ENCODE measurements around the gene IP6K1. TPM values are rescaled to one million over a fixed set of nuclear protein-coding genes. Genes with fewer than 3 reads are reported as not detected.
"Not testable (repeated sequence)": the region's sequence is repeated elsewhere in the genome, so short reads cannot be mapped to it uniquely, and the experiment has no call there.

The IP6K1 gene
- total RNA-seq, 2 donors from 2014 or later = 26.3 to 37.2 TPM

DNA sequence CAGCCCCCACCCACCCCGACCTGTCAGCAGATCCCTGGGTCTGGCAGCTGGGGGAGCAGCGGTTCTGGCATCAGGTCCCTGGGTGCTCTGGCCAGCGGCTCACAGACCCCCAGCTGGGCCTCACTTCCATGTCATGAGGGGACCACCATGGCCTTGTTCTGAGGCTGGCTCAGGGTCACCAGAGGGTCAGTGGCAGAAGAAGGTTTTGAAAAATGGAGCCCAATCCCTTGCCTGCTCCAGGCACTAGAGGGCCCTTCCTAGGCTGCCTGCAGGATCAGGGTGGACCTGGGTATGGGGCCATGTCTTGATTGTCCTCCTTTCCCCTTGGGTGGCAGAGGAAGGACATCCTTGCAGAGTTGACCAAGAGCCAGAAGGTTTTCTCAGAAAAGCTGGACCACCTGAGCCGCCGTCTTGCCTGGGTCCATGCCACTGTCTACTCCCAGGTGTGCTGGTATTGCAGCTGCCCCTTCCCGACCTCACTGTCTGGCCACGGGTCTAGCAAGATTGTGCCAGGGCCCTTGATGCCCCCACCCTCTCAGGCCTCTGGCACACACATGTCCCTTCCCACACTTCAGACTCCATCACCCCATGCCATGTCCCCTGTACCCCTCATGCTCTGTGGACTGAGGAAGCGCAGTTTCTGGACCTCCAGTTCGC is 79.8 kb downstream of the IP6K1 start:
- Mint-ChIP-seq H3K4me1 (no peaks in the 10 kb centered on the region), H3K9me3 (no peaks in the 10 kb centered on the region), H3K36me3 (ENCODE audit: low read depth) (peaks cover 23% of the 10 kb centered on the region), H3K4me3 (no peak overlapping the region), H3K27me3 (no peaks in the 10 kb centered on the region), H3K27ac (peak overlapping the region; percentile 18)
- no peak for ATAC-seq (replicated peaks)

DNA sequence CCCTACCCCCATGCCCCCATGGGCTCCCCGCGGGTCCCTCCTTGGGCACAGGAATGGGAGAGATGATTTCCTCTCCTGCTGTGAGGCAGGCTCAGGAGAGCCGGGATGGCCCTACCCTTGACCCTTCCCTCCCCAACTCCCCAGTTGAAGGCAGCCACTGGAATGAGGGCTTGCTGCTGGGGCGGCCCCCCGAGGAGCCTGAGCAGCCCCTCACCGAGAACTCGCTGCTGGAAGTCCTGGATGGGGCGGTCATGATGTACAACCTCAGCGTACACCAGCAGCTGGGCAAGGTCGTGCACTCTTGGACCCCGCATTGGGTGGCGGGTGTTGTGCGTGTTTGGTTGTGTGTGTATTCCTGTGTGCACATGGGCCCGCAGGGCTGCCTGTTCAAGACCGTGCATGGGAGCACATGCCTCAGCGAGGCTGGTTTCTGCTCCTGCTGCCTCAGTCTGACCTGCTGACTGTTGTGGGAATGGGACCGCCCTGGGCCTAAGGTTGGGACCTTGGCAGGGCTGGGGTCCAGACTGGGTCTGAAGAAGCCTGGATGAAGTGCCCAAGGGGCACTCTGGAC is 80.9 kb downstream of the IP6K1 start:
- Mint-ChIP-seq H3K4me3 (no peak overlapping the region), H3K27me3 (no peaks in the 10 kb centered on the region), H3K36me3 (ENCODE audit: low read depth) (peaks cover 23% of the 10 kb centered on the region), H3K4me1 (no peaks in the 10 kb centered on the region), H3K27ac (no peak overlapping the region), H3K9me3 (no peaks in the 10 kb centered on the region)
- no peak for ATAC-seq (replicated peaks)

DNA sequence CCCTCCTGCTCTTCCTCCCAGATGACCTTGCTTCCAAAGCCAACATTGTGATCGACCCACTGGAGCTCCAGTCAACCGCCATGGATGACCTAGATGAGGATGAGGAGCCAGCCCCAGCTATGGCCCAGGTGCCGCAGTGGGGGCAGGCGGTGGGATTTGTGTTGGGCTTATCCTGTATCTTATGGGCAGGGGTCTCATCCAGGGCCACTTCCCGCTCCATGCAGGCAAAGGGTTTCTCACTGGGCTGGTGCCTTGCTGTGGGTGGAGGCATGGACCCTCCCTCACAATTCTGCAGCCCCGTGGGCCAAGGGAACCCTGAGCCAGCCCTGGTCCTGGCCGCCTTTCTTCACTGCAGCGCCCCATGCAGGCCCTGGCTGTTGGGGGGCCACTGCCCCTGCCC is 81.7 kb downstream of the IP6K1 start:
- no peaks in the 10 kb centered on the region for H3K27me3 Mint-ChIP-seq
- H3K9me3 Mint-ChIP-seq = no peaks in the 10 kb centered on the region
- no peak for ATAC-seq (replicated peaks)
- H3K36me3 Mint-ChIP-seq (ENCODE audit: low read depth) = peaks cover 23% of the 10 kb centered on the region
- no peak overlapping the region for H3K27ac Mint-ChIP-seq
- H3K4me1 Mint-ChIP-seq = no peaks in the 10 kb centered on the region
- no peak overlapping the region for H3K4me3 Mint-ChIP-seq

DNA sequence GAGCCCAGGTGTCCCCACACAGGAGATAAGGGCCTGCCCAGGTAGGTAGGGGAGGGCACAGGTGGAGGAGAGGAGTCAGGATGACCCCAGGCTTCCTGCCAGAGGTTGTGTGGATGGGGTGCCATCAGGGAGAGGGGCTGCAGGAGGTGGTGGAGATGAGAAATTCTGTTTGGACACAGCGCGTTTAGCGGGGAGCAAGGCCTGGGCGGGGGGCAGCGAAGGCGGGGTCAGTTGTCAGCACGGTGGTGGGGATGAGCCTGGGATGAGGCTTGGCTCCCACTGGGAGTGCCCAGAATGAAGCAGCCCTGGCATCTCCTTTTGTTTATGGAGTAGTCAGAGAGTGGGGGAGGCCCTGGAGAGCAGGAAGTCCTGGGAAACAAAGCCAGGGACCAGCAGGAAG is 82.4 kb downstream of the IP6K1 start:
- peak overlapping the region; percentile 38 for H3K27ac Mint-ChIP-seq
- H3K9me3 Mint-ChIP-seq = no peaks in the 10 kb centered on the region

DNA sequence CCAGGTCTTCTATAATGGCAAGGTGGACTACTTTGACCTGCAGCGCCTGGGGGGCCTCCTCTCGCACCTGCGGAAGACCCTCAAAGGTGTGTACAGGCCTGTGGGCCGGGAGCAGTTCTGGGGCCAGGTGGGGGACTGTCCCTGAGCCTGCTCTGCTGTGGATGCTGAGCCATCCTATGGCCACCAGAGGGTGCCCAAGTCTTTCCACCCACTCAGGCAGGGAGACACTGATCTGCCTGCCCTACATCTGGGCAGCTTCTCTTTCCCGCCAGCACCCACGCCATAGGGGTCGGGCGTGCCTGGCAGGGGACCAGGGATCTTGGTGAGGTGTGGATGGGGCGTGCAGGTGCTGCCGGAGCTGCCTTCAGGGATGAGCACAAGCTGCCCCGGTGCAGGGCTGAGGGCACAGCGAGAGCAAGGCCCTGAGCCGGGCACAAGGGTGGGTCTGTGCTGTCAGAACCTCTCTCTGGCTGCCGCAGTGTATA is 82.9 kb downstream of the IP6K1 start:
- peaks cover 23% of the 10 kb centered on the region for H3K36me3 Mint-ChIP-seq (ENCODE audit: low read depth)
- no peaks in the 10 kb centered on the region for H3K9me3 Mint-ChIP-seq
- peak overlapping the region; percentile 38 for H3K27ac Mint-ChIP-seq
- no peaks in the 10 kb centered on the region for H3K4me1 Mint-ChIP-seq
- ATAC-seq (replicated peaks) = peak; percentile 96
- H3K4me3 Mint-ChIP-seq = no peak overlapping the region
- H3K27me3 Mint-ChIP-seq = no peaks in the 10 kb centered on the region

More for the DNA sequence above, 82.4 kb downstream of the IP6K1 start:
- no peak for ATAC-seq (replicated peaks)
- Mint-ChIP-seq H3K36me3 (ENCODE audit: low read depth) (peaks cover 23% of the 10 kb centered on the region), H3K27me3 (no peaks in the 10 kb centered on the region), H3K4me3 (no peak overlapping the region), H3K4me1 (no peaks in the 10 kb centered on the region)

DNA sequence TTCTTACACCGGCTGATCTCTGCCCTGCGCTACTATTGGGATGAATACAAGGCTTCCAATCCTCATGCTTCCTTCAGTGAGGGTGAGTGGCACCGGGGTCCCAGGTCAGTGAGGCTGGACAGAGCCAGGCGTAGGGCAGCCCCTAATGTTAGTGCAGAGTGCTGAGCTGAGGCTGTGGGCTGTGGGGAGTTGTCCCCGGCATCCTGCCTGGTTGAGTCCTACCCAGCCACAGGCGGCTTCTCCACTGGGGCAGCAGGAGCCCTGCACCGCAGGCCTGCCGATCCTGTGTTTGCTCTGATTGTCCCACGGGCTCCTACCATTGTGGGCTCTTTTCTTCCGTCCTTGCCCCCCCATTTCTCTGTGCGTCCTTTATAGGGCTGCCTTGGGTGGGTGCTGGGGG is 83.7 kb downstream of the IP6K1 start:
- H3K36me3 Mint-ChIP-seq (ENCODE audit: low read depth) = peaks cover 23% of the 10 kb centered on the region
- no peaks in the 10 kb centered on the region for H3K4me1 Mint-ChIP-seq
- no peaks in the 10 kb centered on the region for H3K27me3 Mint-ChIP-seq
- no peak for ATAC-seq (replicated peaks)
- no peak overlapping the region for H3K4me3 Mint-ChIP-seq
- no peak overlapping the region for H3K27ac Mint-ChIP-seq
- H3K9me3 Mint-ChIP-seq = no peaks in the 10 kb centered on the region

DNA sequence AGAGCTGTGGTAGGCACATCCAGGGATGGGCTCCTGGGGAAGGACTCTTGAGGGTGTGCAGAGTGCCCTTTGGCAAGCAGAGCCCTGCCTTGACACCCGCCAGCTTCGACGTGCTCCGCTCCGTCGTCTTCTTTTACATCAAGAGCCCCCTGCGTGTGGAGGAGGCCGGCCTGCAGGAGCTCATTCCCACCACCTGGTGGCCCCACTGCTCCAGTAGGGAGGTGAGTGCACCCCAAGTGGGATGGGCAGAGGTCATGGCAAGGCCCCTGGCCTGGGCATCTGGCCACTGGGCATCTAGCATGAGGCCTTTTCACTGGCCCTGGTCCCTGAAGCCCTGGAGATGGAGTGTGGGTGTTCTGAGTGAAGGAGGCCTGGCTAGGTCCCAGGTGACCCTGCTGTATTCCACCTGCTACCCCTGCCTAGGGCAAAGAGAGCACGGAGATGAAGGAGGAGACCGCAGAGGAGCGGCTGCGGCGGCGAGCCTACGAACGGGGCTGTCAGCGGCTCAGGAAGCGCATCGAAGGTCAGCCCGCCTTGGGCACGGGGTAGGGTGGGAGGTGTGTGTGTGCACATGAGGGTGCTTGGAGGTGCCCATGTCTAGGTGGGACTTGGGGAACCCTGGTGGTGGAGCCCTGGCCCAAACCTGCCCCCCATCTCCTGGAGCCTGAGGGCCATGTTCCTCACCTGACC is 84.8 kb downstream of the IP6K1 start:
- Mint-ChIP-seq H3K9me3 (no peaks in the 10 kb centered on the region), H3K27ac (no peak overlapping the region), H3K4me1 (no peaks in the 10 kb centered on the region), H3K27me3 (no peaks in the 10 kb centered on the region), H3K4me3 (no peak overlapping the region), H3K36me3 (ENCODE audit: low read depth) (peaks cover 15% of the 10 kb centered on the region)
- ATAC-seq (replicated peaks) = no peak

DNA sequence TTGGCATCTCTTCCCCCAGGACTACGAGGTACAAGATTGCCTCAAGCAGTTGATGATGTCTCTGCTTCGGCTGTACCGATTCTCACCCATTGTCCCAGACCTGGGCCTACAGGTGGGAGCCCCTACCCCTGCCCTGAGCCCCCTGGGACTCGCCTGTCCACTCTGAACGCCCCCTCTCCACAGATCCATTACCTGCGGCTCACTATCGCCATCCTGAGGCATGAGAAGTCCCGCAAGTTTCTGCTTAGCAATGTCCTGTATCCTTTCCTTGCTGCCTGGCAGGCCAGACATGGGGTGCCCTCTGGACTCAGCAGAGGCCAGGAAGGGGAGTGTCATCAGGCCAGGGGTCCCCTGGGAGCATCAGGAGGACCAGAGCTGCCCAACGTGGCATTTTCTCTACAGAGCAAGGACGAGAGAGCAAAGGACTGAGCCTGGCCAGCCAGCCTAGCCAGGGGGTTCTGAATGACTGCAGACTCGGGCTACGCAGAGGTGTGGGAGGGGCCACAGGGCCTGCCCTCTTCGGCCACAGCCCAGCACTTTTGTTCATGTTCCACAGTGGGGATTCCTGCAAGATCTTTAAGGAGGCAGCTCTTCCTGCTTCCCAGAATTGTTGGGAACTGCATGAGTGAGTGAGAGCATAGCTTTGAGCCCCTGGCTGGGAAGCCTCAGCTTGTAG is 85.8 kb downstream of the IP6K1 start:
- ATAC-seq (replicated peaks) = no peak
- Mint-ChIP-seq H3K4me1 (no peaks in the 10 kb centered on the region), H3K36me3 (ENCODE audit: low read depth) (peaks cover 15% of the 10 kb centered on the region), H3K4me3 (no peak overlapping the region), H3K9me3 (no peaks in the 10 kb centered on the region), H3K27me3 (no peaks in the 10 kb centered on the region), H3K27ac (no peak overlapping the region)

DNA sequence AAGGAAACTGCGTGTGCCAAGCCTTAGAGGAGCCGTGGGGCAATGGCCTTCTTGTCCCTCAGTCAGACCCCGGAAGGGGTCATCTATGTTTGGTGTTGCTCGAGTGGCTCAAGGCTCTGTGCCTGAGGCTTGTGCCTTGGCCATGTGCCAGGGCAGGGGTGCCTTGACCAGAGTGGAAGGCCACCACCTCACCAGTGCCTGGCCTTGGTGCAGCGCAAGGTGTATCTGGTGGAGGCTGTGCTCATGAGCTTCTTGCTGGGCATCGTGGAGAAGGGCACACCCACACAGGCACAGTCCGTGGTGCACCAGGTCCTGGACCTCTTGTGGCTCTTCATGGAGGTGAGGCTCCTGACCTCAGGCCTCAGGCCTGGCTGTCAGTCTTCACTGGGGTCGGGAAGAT is 86.3 kb downstream of the IP6K1 start:
- Mint-ChIP-seq H3K36me3 (ENCODE audit: low read depth) (peaks cover 15% of the 10 kb centered on the region), H3K4me1 (no peaks in the 10 kb centered on the region), H3K9me3 (no peaks in the 10 kb centered on the region), H3K27ac (no peak overlapping the region), H3K4me3 (no peak overlapping the region), H3K27me3 (no peaks in the 10 kb centered on the region)
- ATAC-seq (replicated peaks) = no peak

DNA sequence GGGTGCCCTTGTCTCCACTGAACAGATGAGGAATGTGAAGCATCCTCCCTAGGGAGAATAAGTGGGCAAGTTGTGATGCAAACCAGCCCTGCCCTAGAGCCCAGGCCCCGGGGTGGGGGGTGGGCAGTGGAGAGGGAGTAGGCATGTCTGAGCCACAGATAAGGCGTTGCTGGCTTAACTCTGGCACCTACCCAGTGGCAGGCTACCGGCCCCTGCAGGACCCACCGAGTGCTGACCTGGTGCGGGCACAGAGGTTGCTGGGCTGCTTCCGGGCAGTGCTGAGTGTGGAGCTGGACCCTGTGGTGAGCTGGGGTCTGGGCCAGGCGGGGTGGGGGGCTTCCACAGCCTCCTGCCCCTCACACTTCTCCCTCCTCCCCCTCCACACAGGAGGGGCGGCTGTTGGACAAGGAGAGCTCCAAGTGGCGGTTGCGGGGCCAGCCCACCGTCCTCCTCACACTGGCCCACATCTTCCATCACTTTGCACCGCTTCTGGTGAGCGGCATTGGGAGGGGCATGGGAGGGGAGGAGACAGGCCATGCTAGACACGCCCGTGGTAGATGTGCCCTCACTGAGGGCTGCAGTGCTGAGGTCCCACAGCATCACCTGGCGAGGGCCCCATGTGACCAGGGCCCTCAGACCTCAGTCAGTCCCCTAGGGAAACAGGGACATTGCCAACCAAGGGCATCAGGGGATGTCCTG is 86.9 kb downstream of the IP6K1 start:
- H3K4me3 Mint-ChIP-seq = no peak overlapping the region
- H3K36me3 Mint-ChIP-seq (ENCODE audit: low read depth) = peaks cover 16% of the 10 kb centered on the region
- no peaks in the 10 kb centered on the region for H3K27me3 Mint-ChIP-seq
- no peak for ATAC-seq (replicated peaks)
- H3K27ac Mint-ChIP-seq = no peak overlapping the region
- H3K9me3 Mint-ChIP-seq = no peaks in the 10 kb centered on the region
- no peaks in the 10 kb centered on the region for H3K4me1 Mint-ChIP-seq

DNA sequence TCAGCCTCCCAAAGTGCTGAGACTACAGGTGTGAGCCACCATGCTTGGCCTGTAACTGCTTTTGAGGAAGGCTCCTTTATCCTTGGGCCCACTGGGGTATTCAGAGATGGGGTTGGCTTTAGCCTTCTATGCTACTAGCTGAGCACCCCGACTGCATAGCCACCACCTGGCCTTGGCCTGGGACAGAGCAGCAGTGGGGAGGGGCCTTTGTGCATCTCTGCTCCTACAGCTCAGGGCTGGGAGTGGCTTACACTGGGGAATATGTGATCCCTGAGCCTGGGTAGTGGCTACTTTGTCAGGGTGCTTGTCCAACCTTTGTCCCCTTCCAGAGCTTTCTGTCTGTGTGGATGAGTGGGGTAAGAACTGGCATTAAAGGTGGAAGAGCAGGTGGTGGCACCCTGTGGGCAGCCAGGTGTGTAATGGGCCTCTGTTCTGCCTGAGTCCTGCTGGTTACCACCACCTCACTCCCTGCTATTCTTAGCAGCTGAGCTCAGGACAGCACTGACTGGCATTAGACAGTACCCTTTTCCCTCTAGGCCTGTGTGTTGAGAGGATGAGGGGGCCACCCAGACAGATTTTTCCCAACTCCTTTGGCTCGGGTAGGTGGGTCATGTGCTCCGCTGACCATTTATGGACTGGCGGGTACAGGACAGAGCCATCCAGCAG is 90.9 kb downstream of the IP6K1 start:
- not testable (repeated sequence) for H3K27me3 Mint-ChIP-seq; H3K27ac Mint-ChIP-seq; H3K4me1 Mint-ChIP-seq; ATAC-seq (replicated peaks); H3K9me3 Mint-ChIP-seq; H3K4me3 Mint-ChIP-seq
- H3K36me3 Mint-ChIP-seq (ENCODE audit: low read depth) = peaks cover 10% of the 10 kb centered on the region

DNA sequence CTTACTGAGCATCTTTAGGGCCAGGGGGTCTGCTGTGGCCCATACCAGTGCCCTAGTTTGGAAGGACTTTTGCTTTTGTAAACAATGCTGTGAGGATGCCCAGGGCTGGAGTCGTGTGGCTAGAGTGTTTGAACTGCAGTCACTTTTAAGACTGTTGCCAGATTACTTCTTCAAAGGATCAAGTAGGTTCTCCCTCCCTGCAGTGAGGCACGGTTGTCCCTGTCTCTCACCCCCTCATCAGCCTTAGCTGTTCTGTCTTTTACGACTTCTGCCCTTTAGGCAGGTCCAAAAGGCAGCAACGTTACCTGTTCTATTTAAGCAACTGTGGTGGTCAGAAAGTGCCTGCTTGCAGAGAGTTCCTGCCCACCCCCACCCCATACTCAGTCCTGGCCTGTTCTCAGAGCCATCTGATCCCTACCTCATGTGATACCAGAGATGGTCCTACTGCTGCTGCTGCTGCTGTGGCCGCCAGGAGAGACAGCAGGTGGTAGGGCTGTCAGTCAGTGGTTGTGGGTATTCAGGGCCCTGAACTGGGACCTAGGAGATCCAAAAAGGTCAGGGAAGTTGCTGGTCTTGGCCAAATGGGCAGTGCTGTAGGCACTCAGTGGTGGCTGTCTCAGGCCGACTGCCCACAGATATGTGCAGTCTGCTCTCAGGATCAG is 91.8 kb downstream of the IP6K1 start:
- H3K27ac Mint-ChIP-seq = peak overlapping the region; percentile 50
- ATAC-seq (replicated peaks); H3K9me3 Mint-ChIP-seq; H3K4me3 Mint-ChIP-seq; H3K4me1 Mint-ChIP-seq; H3K27me3 Mint-ChIP-seq: not testable (repeated sequence)
- peaks cover 12% of the 10 kb centered on the region for H3K36me3 Mint-ChIP-seq (ENCODE audit: low read depth)

DNA sequence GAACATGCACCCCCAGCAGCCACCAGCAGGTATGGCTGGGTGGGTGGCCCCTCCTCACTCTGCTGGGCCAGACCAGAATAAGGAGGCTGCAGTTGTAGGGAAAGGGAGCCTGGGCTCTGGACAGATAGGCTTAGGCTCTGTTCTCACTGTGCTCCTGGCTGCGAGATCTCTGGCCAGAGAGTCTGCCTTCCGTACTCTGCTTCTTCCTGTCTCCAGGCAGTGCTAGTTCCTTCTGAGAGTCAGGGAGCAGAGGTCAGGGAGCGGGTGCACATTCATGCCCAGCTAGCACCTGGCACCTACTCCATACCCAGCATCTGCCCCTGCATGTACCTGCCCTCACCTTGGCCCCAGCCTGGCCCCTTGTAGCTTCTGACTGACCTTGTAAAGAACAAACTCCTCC is 94.9 kb downstream of the IP6K1 start:
- not testable (repeated sequence) for ATAC-seq (replicated peaks); H3K4me1 Mint-ChIP-seq; H3K9me3 Mint-ChIP-seq; H3K27ac Mint-ChIP-seq; H3K27me3 Mint-ChIP-seq
- H3K36me3 Mint-ChIP-seq (ENCODE audit: low read depth) = peaks cover 20% of the 10 kb centered on the region
- peak overlapping the region; percentile 96 for H3K4me3 Mint-ChIP-seq
